Mucosa of descending colon (tissue), 3 donors: ENCODE data around the gene ZC3HAV1L. TPM values are rescaled to one million over a fixed set of nuclear protein-coding genes. Genes with fewer than 3 reads are reported as not detected.
"Not testable (repeated sequence)": the region's sequence is repeated elsewhere in the genome, so short reads cannot be mapped to it uniquely, and the experiment has no call there.

Experiments used
- ATAC-seq: fragments of 200-7000 bp; cut with Tn5 transposase; one replicate; pipeline ENCODE4 v1.9.1; 2020; ENCODE audit warnings: mild to moderate bottlenecking, moderate library complexity
- DNase-seq, 3 donors: peaks; one replicate each; pipeline ENCODE4 v3.0.0-alpha.2; 2020
- H3K36me3 ChIP-seq: fragments of 200-600 bp; one replicate; pipeline ENCODE4 v1.8.0; 2021; ENCODE audit warnings: low read depth, mild to moderate bottlenecking
- H3K4me1 ChIP-seq: fragments of 200-600 bp; one replicate; pipeline ENCODE4 v1.8.0; 2021; ENCODE audit warnings: low read depth, mild to moderate bottlenecking
- H3K4me3 ChIP-seq: fragments of 200-600 bp; one replicate; pipeline ENCODE4 v1.8.0; 2021; ENCODE audit warnings: mild to moderate bottlenecking
- H3K9me3 ChIP-seq: fragments of 200-600 bp; one replicate; pipeline ENCODE4 v1.8.0; 2021; ENCODE audit warnings: mild to moderate bottlenecking
- intact Hi-C, 2 donors: fragments of 100-400 bp; cut with DNase I in 1 of 2; cut with micrococcal nuclease in 1 of 2; formaldehyde crosslinking; loops; one replicate each; pipeline versions ENCODE4 v1.11.0 to v1.11.1; 2022; cut with DNase I, micrococcal nuclease
- total RNA-seq, 3 donors: library from RNA; stranded (reverse); fragmentation: NEBNext Ultra II Directional in 2 of 3; extraction: Animal tissue kit (Norgen Biotek cat#: 25700) in 2 of 3; gene quantifications; one replicate each; pipeline versions ENCODE4 v1.2.1 to v1.2.4, GENCODE V29; 2021 to 2023
- TF ChIP-seq, protein P1 (sequence below): fragments of 200-600 bp; IDR thresholded peaks from one replicate; pipeline ENCODE4 v1.8.0; 2022; ENCODE audit warnings: antibody characterized with exemption, mild to moderate bottlenecking
- donor health status: DM: no; HTN: no; CAD: no; lungs with moderate emphysema.
- donor health status: DM: no; HTN: no; CAD: no.
- donor health status: DM: no; HTN: yes; CAD: no.

ZC3HAV1L gene
- total RNA-seq, 3 donors from 2014 or later, result 6.0 to 9.1 (median 6.5) TPM

DNA sequence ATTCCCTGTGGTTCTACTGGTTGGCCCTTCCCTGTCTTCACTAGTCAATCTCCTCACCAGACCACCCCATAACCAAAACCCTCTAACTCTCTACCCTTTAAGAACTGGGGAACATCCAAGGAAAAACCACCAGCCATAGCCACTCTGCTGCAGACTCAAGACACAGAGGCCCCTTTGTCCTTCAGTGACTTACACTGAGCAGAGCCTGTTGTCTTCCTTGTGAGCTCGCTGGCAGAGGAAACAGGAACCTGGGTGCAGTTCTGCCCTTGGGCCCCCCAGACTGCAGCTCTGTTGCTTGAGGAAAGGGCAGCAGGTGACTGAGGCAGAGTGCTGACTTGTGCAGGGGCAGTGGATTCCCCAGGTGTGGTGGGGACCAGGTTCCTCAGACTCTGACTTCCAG is 43.1 kb upstream of the ZC3HAV1L start:
- DNase-seq (no peak), ATAC-seq (no peak)
- H3K4me1 ChIP-seq, result no peaks in the 10 kb centered on the region
- intact Hi-C loops, result loop anchor here in 1 of 2 donors (5.0 kb wide), 1 partner anchor 192 kb away; no protein-coding TSS in a partner anchor
- no peaks in the 10 kb centered on the region for H3K9me3 ChIP-seq
- H3K4me3 ChIP-seq, result no peak overlapping the region
- TF ChIP-seq, protein P1, sequence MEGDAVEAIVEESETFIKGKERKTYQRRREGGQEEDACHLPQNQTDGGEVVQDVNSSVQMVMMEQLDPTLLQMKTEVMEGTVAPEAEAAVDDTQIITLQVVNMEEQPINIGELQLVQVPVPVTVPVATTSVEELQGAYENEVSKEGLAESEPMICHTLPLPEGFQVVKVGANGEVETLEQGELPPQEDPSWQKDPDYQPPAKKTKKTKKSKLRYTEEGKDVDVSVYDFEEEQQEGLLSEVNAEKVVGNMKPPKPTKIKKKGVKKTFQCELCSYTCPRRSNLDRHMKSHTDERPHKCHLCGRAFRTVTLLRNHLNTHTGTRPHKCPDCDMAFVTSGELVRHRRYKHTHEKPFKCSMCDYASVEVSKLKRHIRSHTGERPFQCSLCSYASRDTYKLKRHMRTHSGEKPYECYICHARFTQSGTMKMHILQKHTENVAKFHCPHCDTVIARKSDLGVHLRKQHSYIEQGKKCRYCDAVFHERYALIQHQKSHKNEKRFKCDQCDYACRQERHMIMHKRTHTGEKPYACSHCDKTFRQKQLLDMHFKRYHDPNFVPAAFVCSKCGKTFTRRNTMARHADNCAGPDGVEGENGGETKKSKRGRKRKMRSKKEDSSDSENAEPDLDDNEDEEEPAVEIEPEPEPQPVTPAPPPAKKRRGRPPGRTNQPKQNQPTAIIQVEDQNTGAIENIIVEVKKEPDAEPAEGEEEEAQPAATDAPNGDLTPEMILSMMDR, result no peak
- peaks cover 3% of the 10 kb centered on the region for H3K36me3 ChIP-seq

GRCh38 chr7:139078399-139078798 is 42.6 kb upstream of the ZC3HAV1L start:
- no peaks in the 10 kb centered on the region for H3K4me1 ChIP-seq
- DNase-seq (no peak), ATAC-seq (no peak)
- TF ChIP-seq, protein P1, result no peak
- no peaks in the 10 kb centered on the region for H3K9me3 ChIP-seq
- no peak overlapping the region for H3K4me3 ChIP-seq
- peaks cover 3% of the 10 kb centered on the region for H3K36me3 ChIP-seq
- intact Hi-C loops, result loop anchor here in 1 of 2 donors (5.0 kb wide), 1 partner anchor 191 kb away; no protein-coding TSS in a partner anchor

DNA sequence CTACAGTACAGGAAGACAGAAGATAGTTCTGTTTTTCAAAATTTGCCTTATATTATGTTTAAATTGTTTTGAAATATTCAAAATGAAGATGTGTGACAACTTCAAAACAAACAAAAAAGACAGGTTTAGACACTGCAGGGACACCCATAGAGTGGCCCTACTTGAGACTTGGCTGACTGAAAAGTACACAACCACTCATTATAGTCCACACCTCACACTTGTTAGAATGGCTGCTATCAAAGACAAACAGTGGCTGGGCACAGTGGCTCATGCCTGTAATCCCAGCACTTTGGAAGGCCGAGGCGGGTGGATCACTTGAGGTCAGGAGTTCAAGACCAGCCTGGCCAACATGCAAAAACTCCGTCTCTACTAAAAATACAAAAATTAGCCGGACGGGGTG is 41.9 kb upstream of the ZC3HAV1L start:
- H3K4me3 ChIP-seq, ATAC-seq, H3K36me3 ChIP-seq, H3K9me3 ChIP-seq, DNase-seq, H3K4me1 ChIP-seq: not testable (repeated sequence)
- intact Hi-C loops, result loop anchor here in 1 of 2 donors (5.0 kb wide), 1 partner anchor 190 kb away; no protein-coding TSS in a partner anchor

DNA sequence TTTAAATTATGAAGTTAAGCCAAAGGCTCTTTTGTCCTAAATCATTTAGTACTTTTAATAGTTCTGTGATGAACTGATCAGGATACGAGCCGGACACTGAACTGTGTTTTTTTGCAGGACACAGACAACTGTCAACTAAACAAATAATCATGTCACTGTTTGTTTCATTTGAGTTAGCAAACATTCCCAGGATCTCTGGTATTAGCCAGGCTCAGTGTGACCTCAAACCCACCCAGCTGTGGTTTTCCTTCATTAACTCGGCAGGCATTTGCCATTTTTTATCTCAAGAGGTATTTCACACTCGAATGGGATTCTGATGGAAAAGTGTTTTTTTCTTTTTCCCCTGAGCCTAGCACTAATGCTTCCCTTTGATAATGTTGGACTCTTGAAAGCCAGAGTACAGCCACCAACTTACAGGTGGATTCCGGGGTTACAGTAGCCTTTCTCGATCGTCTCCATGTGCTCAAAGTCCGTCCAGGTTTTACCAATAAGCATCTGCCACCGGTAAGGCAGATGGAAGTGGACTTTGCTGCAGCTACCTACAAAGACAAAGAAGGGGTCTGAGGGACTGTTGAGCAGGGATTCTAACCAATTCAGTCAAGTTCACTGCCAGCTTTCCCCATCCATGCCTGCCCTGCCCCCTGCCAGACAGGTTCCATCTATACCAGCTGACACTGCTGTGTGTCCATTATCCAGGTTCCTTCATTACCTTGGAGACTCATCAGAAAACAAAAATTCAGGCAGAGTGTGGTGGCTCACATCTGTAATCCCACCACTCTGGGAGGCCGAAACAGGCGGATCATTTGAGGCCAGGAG is 40.2 kb upstream of the ZC3HAV1L start:
- TF ChIP-seq, protein P1, result no peak
- intact Hi-C loops, result loop anchor here in 1 of 2 donors (5.0 kb wide), 1 partner anchor 189 kb away; no protein-coding TSS in a partner anchor
- H3K4me3 ChIP-seq, result no peak overlapping the region

DNA sequence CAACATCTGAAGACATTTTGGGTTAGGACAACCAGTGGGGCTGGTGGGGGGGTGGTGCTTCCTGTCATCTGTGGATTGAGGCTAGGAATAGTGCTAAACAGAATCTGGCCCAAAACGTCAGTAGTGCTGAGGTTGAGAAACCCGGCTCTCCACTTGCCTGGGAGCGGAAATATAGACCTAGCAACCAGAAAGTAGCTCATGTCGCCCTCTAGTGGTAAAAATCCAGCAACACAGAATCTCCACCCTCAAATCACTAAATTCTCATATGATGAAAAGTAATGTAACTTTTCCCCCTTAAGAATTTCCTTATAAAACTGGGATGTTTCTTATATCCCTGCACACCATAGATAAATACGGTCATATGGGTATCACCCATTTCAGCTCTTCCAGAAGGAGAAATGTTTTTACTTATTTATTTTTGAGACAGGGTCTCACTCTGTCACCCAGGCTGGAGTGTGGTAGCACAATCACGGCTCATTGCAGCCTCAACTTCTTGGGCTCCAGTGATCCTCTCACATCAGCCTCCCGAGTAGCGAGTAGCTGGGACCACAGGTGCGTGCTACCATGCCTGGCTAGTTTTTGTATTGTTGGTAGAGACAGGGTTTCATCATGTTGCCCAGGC is 39.3 kb upstream of the ZC3HAV1L start:
- Histone ChIP-seq H3K9me3 (no peaks in the 10 kb centered on the region), H3K36me3 (peaks cover 10% of the 10 kb centered on the region), H3K4me1 (no peaks in the 10 kb centered on the region), H3K4me3 (no peak overlapping the region)
- DNase-seq, result peak in 2 of 3 donors; percentile 47 to 84
- intact Hi-C loops, result loop anchor here in 1 of 2 donors (5.0 kb wide), 1 partner anchor 188 kb away; no protein-coding TSS in a partner anchor
- TF ChIP-seq, protein P1, result peak; percentile 62
- peak; percentile 94 for ATAC-seq

More for the DNA sequence above, 40.2 kb upstream of the ZC3HAV1L start:
- ATAC-seq (no peak), DNase-seq (no peak)
- Histone ChIP-seq H3K9me3 (no peaks in the 10 kb centered on the region), H3K4me1 (no peaks in the 10 kb centered on the region), H3K36me3 (peaks cover 10% of the 10 kb centered on the region)

GRCh38 chr7:139072796-139073195 is 37.0 kb upstream of the ZC3HAV1L start:
- H3K4me1 ChIP-seq, result no peaks in the 10 kb centered on the region
- ATAC-seq (no peak), DNase-seq (no peak)
- H3K9me3 ChIP-seq, result no peaks in the 10 kb centered on the region
- H3K36me3 ChIP-seq, result peaks cover 12% of the 10 kb centered on the region
- H3K4me3 ChIP-seq, result no peak overlapping the region
- intact Hi-C loops, result no loop called here
- TF ChIP-seq, protein P1, result no peak
